Left colon (tissue), 2 donors: ENCODE data around the gene COX19. TPM values are rescaled to one million over a fixed set of nuclear protein-coding genes. Genes with fewer than 3 reads are reported as not detected.
"Not testable (repeated sequence)": the region's sequence is repeated elsewhere in the genome, so short reads cannot be mapped to it uniquely, and the experiment has no call there.

ENCODE experiments used
- ATAC-seq: fragments of 200-7000 bp; cut with Tn5 transposase; one replicate; pipeline ENCODE4 v1.9.1; 2020; ENCODE audit warnings: mild to moderate bottlenecking, moderate library complexity
- DNase-seq, 2 donors: peaks; one replicate each; pipeline ENCODE4 v3.0.0-alpha.2; 2020
- intact Hi-C, 2 donors: fragments of 100-400 bp; cut with DNase I in 1 of 2; cut with micrococcal nuclease in 1 of 2; formaldehyde crosslinking; loops; one replicate each; pipeline versions ENCODE4 v1.11.2 to v1.14.0; 2022; cut with DNase I, micrococcal nuclease
- total RNA-seq, 2 donors: library from RNA; stranded (reverse); fragmentation: NEBNext Ultra II Directional; extraction: Animal tissue kit (Norgen Biotek cat#: 25700); gene quantifications; one replicate each; pipeline ENCODE4 v1.2.1, GENCODE V29; 2021
- donor health status: DM: no; HTN: no; CAD: no.
- donor health status: DM: yes; HTN: yes; CAD: no.

COX19 gene
- total RNA-seq, 2 donors from 2014 or later = 13.5 to 15.2 TPM

DNA sequence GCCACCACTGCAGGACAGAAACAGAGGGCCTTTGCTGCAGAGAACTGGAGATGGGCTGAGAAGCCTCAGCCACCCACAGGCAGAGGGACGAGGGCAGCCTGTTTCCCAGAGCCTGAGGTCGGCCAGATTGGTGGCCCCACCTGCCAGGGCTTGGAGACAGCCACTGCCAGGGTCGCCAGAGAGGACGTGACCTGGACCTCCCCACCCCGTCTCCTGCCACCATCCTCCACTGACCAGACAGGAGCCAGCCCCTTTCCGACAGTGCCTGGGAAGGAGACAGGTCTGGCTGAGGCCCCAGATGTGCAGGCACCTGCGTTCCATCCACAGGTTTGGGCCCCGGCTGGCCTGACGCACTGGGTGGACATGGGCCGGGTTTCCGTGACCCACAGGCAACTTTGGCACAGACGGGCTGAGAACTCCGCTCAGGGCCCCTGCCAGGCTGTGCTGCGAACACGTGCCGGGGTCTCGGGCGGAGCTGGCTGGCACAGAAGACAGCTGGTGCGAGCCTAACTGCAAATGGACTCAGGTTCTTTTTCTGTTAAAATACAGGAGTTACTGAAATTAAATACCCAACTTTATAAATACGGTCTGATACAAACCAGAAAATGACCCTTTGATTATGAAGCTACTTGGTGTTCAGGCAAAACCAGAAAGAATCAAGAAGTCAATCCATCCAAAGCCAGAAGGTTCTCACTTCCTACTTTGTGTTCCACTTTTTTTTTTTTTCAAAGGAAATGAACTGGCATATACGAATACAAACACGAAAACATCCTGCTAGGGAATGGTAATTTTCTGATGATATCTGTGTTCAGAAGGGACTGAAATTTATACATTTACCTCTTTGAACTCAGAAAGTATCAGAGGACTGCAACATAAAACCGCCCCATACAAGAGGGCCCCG, 6.9 kb downstream of the COX19 start:
- DNase-seq (no peak), ATAC-seq (no peak)
- intact Hi-C loops = no loop called here

DNA sequence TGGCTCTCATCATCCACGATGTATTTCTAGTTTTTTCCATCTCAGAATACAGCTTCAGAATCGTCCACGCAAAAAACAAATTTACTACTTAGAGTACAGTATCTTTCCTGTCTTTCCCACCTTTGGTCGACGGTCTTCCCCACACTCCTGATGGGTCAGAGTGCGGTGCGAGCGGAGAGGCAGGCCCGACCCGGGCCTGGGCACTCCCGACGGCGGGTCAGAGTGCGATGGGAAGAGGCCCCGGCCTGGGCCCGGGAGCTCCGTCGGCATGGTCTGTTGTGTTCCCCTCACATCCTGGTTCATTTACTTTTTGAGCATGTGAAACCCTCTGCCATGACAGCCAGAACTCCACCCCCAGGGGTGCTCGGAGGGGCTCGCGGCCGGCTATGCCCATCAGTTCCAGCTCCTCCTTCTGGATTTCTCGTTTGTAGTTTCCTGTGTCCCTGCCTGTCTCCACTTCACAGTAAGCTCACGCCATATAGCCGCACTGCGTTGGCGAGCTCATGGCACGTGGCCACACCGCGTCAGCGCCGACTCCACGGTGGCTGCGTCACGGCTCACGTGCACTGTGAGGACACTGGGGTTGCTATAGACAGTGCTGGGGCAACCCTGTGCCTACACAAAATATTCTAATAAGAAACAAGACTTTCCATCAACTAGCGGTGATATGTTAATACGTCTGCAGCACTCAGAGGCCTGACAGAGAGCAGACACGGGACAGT, 7.8 kb downstream of the COX19 start:
- DNase-seq (no peak), ATAC-seq (no peak)
- intact Hi-C loops = no loop called here

DNA sequence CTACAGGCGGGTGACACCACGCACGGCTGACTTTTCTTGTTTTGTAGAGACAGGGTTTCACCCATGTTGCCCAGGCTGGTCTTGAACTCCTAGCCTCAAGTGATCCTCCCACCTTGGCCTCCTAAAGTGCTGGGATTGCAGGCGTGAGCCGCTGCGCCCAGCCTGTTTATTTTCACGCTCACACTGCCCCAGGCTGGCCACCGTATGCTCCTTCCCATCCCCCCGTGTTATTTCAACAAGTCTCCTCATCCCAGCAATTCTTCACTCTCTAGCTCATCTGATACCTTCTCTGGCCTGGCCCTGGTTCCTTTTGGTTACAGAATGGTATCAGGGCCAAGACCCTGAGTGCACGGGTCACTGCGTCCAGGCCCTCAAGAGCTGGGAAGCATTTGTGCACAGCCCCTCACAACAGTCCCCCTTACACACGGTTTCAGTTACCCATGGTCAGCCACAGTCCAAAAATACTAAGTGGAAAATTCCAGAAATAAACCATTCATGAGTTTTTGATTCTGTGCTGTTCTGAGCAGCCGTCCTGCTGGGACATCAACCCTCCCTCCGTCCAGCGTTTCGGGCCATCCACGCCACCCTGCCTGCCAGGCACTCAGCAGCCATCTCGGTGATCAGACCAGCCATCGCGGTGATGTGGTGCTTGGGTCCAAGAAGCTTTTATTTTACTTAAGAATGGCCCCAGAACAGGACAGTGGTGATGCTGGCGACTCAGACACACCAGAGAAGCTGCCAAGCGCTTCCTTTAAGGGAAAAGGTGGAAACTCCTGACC, 8.9 kb downstream of the COX19 start:
- DNase-seq (no peak), ATAC-seq (no peak)
- intact Hi-C loops = no loop called here

DNA sequence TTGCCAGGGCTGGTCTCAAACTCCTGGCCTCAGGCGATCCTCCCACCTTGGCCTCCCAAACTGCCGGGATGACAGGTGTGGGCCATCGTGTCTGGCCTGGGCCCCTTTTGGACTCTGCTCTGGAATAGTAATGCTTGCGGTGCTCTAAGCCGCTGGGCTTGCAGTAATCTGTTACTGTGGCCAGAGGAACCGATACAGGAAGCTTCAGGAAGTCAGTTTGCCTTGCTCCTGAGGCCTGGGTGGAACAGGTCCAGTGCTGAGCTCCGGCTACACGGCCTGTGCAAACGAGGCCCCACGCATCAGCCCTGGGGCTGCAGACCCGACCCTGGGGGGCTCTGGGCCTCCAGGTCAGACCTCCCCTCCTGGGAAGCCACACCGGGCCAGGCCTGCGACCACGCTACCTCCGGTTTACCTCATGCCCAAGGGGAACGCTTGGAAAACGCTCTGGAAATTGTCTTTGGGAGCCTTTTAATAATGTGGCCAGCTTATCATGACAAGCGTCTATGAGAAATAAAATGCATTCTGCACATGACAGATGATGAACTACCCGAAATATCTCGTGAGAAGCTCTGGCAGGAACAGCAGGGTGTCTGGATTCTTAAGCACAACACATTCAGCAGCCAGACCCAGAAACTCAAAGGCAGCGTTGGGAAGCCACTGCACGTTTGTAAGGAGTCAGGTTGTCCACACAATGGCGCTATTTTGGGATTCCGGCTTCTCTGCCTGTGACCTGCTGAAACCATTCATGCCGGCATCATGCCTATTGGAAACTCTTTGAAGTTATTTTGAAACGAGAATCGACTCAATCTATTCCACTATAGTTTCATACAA, 10.7 kb downstream of the COX19 start:
- intact Hi-C loops = no loop called here
- ATAC-seq (peak; percentile 48), DNase-seq (peak; percentile 18 to 60)

DNA sequence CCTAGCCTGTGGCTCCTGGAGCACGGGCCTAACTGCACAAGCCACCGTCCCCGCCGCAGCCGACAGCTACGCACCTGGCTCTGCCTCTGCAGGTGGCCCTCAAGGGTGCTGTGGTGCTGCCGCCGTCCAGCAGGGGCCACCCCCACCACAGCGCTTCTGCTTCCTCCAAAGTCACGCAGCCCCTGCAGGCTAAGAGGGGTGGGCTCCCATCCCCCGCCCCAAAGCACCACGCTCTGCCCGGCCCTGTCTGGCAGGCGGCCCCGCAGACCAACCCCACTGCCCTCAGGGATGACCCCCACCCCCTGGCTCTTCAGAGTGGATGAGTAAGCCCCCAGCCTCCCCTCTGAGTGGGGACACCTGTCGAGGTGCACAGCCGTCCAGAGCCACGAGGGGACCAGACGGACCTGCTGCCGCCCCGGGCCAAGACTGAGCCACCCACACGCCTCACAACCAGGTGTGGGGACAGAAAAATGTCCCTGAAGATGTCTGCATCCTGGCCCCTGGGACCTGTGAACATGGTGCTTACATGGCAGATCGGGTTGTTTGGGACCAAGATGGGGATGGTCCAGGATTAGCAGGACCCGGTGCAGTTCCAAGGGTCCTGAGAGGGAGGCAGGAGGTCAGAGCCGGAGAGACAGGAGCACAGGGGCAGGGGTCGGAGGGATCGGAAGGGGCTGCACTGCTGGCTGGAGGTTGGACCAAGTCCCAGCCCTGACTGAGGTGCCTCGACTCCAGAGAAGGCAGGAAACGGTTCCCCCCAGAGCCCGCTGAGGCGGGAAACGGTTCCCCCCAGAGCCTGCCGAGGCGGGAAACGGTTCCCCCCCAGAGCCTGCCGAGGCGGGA, 11.9 kb downstream of the COX19 start:
- peak in 1 of 2 donors; percentile 26 for DNase-seq
- intact Hi-C loops = no loop called here
- peak; percentile 67 for ATAC-seq

DNA sequence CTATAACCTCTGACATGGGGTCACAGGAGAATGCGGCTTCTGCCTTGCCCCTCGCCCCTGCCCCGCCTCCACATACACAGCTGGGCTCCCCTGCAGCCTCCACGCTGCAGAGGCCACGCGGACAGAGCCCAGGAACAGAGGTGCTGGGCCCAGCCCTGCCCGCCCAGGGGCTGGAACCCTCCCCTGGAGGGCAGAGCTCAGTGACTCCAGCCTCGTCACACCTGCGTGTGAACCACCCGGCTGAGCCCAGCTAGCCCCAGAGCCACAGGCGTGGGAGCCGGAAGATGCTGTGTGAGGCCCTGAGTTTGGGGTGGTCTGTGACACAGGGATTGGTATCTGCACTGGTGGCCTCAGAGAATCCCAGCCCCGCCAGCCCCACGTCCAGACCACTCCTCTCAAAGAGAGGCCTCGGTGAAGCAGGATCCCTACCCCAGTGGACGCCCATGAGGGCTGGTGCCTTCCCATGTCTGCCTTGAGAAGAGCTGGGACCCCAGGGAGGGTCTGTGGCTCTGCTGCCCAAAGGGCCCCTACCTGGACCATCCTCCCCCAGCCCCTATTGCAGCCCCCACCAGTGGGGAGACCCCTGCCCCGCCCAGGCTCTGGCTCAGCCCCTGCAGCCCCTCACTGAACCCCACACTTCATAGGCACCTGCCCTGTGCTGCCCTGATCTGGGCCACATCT, 12.8 kb downstream of the COX19 start:
- no peak for DNase-seq
- intact Hi-C loops = no loop called here
- ATAC-seq = no peak

DNA sequence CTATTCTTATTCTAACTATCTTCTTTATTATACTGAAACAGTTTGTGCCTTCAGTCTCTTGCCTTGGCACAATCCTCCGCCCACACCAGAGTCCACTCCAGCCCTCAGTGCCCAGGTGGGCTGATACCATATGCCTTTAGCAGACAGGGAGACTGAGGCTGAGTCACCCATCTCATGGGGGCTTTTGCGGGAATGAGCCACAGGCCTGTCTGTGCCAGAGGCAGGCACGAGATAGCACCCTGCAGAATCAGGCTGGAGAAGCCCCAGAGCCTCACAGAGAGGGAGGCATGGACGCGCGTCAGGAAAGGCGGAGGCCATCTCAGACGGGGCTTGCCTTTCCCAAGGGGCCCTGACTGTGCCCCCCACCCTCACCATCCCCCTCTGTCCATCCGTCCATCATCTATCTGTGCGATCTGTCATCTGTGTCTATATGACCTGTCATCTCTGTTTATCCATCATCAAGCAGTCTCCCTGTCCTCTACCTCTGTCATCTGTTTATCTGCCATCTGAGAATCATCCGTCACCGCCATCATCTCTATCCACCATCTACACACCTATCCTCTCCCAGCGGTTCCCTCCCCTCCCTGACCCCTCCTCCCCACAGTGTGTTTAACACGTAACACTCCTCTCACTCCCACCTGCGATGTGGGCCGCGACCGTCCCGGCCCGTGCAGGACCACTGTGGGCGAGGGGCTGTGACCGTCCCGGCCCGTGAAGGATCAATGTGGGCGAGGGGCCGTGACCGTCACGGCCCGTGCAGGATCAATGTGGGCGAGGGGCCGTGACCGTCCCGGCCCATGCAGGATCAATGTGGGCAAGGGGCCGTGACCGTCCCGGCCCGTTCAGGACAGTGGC, 13.6 kb downstream of the COX19 start:
- DNase-seq (peak; percentile 2 to 19), ATAC-seq (no peak)
- intact Hi-C loops = no loop called here

DNA sequence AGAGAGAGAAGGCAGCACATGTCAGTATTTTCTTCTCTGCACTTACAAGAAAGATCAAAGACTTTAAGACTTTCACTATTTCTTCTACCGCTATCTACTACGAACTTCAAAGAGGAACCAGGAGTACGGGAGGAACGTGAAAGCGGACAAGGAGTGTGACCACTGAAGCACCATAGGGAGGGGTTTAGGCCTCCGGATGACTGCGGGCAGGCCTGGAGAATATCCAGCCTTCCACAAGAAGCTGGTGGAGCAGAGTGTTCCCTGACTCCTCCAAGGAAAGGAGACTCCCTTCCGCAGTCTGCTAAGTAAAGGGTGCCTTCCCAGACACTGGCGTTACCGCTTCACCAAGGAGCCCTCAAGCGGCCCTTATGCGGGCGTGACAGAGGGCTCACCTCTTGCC, 14.4 kb downstream of the COX19 start:
- intact Hi-C loops, ATAC-seq: not testable (repeated sequence)
- DNase-seq = peak; percentile 8 to 47

DNA sequence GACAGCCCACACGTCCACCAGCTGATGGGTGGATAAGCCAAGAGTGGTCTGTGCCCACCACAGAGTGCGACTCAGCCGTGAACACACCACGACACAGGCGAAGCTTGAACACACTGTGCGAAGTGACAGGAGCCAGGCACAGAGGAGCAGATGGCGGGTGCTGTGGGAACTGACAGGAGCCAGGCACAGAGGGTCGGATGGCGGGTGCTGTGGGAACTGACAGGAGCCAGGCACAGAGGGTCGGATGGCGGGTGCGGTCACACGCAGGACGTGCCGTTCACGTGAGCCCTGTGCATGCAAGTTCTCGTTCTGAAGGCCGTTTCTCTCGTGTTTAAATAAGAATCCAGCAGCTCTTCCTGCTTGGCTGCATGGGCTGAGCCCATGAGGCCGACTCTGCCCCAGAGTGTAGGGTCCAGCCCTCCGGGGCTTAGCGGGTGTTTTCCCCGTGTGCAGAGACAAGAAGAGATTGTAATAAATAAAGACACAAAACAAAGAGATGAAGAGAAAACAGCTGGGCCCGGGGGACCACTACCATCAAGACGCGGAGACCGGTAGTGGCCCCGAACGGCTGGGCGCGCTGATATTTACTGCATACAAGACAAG, 15.0 kb downstream of the COX19 start:
- DNase-seq = peak; percentile 11 to 32
- intact Hi-C loops = no loop called here
- no peak for ATAC-seq

DNA sequence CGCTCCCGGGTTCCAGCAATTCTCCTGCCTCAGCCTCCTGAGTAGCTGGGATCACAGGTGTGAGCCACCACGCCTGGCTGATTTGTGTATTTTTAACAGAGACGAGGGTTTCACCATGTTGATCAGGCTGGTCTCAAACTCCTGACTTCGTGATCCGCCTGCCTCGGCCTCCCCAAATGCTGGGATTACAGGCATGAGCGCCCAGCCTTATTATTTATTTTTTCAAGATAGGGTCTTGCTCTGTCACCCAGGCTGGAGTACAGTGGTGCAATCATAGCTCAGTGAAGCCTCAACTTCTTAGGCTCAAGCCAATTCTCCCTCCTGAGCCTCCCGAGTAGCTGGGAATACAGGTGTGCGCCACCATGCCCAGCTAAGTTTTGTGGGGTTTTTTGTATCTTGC, 15.6 kb downstream of the COX19 start:
- intact Hi-C loops, ATAC-seq: not testable (repeated sequence)
- DNase-seq = peak; percentile 0 to 11

DNA sequence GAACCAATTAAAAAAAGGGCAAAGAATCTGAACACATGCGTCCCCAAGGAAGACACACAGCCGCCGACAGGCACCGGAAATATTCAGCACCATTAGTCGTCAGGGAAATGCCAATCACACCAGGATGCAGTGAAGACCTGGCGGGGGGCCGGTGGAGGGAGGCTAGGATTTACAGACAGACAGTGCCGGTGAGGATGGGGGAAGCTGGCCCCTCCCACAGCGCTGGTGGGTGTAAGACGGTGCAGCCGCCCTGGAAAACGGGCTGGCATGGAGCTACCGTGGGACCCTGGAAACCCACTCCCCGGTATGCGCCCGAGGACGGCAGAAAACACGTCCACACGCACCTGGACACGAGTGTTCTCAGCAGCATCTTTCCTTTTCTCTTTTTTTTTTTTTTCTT, 16.1 kb downstream of the COX19 start:
- DNase-seq (peak in 1 of 2 donors; percentile 30), ATAC-seq (peak; percentile 9)
- intact Hi-C loops = no loop called here

DNA sequence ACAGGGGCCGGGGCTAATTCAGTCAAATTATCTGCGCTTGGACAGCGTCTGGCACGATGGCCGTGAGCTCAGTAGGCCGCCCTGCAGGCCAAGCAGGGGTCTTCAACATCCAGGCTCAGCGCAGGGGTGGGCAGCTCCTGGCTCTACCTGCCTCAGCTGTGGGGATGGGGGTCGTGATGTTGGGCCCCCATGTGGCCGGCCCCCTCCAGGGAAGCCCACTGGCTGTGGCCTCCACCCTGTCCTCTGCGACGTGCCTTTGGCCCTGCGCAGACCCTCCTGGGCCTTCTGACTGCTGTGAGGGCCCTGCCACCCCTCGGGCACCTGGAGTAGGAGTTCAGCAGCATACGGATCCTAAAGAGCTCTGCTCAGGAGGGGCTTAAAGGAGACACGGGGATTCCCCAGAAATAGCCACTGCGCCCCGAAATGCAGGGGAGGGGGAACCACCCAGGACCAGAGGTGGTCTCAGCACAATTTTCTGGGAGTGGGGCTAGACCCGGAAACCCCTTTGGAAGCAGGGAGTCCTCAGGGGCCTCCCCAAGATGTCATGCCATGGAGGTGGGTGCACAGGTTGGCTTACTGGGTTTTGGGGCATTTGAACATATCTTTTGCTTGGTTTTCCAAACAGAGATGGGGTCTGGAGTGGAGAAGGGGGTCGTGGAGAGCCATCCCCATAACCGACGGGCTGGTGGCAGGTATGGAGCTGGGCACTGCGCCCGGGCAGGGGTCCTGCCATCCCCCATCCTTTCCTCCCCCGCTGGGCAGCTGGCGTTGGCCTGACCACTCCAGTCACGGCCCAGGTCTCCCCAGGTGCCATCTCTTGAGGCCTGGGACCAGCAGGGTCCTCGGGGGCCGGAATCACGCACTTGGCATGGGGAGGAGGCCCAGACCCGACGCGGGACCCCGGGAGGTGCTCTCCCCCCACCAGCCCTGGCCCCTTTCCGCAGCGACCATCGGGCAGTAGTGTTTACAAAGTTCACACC, 16.8 kb downstream of the COX19 start:
- intact Hi-C loops = no loop called here
- ATAC-seq = no peak
- DNase-seq = peak; percentile 6 to 19

DNA sequence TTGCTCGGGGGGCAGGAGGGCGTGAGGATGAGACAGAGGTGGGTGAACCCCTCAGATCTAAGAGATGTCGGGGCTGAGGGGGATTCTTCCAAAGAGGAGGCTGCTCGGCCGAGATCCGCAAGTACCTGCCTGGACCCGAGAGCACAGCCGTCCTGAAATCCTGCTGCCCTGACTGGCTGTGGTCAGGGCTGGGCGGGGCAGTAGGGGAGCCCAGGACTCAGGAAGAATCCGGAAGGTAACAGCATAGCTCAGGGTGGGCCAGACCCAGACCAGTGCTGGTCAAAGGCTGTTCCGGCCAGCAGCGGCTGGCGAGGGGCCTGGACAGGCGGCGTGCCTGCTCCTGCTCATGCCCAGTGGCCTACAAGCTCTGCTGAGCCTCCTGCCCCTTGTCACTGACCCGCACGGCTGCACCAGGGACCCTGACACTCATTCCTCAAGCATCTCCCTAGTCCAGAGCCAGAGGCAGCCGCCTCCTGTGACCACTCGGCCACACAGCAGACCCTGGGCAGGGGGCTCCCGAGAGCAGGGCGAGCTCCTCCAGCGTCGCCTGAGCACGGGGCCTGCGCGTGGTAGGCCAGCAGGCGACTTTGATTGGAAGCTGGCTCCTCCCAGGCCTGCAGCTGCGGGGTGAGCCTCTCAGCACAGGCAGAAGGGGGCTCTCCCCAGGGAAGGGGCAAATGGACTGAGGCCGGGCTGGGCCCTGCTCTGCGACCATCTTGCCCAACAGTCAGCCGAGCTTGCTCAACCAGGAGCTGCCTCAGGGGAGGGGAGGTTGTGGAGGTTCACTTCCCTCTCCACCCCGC, 17.7 kb downstream of the COX19 start:
- intact Hi-C loops = no loop called here
- peak; percentile 23 to 34 for DNase-seq
- no peak for ATAC-seq

DNA sequence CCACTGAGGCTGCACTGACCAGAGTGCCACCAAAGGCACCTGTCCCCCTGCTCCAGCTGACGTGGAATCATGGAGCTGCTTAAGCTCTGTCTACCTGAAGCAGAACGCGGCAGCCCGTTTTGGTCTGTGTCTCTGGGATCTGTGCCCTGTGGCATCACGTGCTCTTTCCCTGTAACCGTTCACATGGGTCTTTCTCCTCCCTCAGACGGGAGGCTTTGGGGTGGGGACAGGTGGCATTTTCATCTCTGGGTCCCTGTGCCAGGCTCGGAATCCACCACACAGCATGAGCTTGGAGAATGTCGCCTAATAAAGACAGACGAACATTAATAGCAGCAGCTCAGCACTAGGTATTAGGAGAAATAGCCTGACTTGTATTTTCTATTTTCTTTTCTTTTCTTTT, 19.3 kb downstream of the COX19 start:
- intact Hi-C loops = no loop called here
- ATAC-seq = no peak
- DNase-seq = peak in 1 of 2 donors; percentile 13
